A375 (cell line): ENCODE data around the gene CFHR2. TPM values are rescaled to one million over a fixed set of nuclear protein-coding genes. Genes with fewer than 3 reads are reported as not detected.

Experiments
- small RNA-seq: library from RNA; depleted of rRNA; stranded (forward); fragments of <200 nt; gene quantifications from one replicate; pipeline ENCODE3, GENCODE V24; 2014
- total RNA-seq: library from RNA; depleted of rRNA; stranded (reverse); fragments of >200 nt; shearing (Covaris generic); gene quantifications from 2 replicates; pipeline ENCODE4 v1.2.3, GENCODE V29; 2014; rRNA removed

Gene CFHR2
- total RNA-seq: not detected in 2 replicates

DNA sequence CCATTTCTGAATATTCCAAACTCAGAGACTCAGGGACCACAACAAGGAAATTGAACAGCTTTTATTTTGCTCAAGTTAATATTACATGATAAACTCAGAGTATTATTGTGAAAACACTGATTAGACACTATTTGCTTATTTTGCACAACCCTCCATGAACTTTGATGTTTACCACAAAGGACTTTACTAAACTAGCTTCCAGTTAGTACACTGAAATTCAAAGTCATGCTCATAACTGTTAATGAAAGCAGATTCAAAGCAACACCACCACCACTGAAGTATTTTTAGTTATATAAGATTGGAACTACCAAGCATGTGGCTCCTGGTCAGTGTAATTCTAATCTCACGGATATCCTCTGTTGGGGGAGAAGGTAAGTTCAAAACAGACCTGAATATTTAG is at the start of gene CFHR2:
TSS of gene CFHR2 (plus strand) at position 171 of the 400 bp plus-strand sequence. CDS start at position 314, 143 bp downstream.

GRCh38 chr1:196977278-196977677 is 33.7 kb downstream of the CFHR2 start, which contains the start of gene CFHR5:
CFHR5 (plus strand) TSS chr1:196977556; CDS start chr1:196977665, 109 bp downstream.

Small RNA genes lying within 50 kb of the gene (small RNA-seq; reads per million reads assigned to genes)
- gene AL139418.1: not detected

Other genes with a start within 250 kb of the CFHR2 start
- gene CFHR3, start 168.9 kb upstream of the CFHR2 start, total RNA-seq: 0.19 and 0.93 TPM in 2 replicates
- 0.58 and 1.1 TPM in 2 replicates for gene CFHR1, start 124.0 kb upstream of the CFHR2 start, total RNA-seq
- gene CFHR4, start 55.7 kb upstream of the CFHR2 start, total RNA-seq: not detected in 2 replicates
- not detected in 2 replicates for gene CFHR5, start 33.8 kb downstream of the CFHR2 start, total RNA-seq
- gene F13B, start 123.5 kb downstream of the CFHR2 start, total RNA-seq: not detected in 2 replicates
- gene ASPM, start 202.9 kb downstream of the CFHR2 start, total RNA-seq: 59.8 and 65.1 TPM in 2 replicates